Measurements from ENCODE around the gene WIF1. TPM values are rescaled to one million over a fixed set of nuclear protein-coding genes. Genes with fewer than 3 reads are reported as not detected.

The WIF1 gene, protein sequence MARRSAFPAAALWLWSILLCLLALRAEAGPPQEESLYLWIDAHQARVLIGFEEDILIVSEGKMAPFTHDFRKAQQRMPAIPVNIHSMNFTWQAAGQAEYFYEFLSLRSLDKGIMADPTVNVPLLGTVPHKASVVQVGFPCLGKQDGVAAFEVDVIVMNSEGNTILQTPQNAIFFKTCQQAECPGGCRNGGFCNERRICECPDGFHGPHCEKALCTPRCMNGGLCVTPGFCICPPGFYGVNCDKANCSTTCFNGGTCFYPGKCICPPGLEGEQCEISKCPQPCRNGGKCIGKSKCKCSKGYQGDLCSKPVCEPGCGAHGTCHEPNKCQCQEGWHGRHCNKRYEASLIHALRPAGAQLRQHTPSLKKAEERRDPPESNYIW
- under 1 TPM in 1 of 2 donors, not detected in 1; 0.20 TPM for total RNA-seq

DNA sequence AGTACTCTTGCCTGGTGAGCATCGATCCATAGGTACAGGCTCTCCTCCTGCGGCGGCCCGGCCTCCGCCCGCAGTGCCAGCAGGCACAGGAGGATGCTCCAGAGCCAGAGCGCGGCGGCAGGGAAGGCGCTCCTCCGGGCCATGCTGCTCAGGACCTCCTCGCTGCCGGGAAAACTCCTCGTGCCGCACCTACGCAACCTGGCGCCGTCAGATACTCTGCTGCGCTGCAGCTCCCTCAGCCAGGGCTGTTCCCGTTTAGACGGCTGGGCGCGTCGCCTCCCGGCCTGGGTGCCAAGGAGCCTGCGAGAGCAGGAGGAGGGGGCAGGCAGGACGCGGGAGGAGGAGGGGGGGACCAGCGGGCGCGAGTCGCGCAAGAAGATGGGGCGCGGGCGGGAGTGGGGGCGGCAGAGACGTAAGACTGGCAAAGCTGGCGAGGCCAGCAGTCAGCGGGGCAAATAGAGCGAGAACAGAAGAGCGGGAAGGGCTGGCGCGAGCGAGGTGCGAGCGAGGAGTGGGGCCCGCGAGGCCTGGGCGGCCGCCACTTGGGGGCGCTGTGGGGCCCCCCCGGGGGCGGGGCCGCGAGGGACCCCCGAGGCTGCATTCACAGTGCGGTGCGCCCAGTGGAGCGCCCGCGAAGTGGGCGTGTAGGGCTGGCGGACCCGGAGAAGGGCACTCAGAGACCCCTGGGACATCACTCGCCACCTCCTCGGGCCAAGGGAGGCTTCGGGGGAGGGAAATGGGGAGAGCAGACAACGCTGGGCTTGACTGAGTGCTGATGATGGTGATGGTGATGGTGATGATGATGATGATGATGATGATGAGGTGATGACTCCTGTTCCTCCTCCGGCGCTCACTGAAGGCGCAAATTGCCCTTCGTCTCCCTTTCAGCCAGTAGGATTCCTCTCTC, at the start of gene WIF1:
TSS of gene WIF1 (minus strand) at position 257 of the 907 bp plus-strand sequence. CDS start at position 143, 114 bp downstream.
- no peak within 1 kb of the TSS for H3K9ac ChIP-seq (ENCODE audit: low read depth in 2 of 2, low read length in 2 of 2)
- H3K4me3 ChIP-seq = peak within 1 kb of the TSS; percentile 19
- H3K27me3 ChIP-seq = peaks cover 36% of the 10 kb centered on the region
- H3K9me3 ChIP-seq = no peaks in the 10 kb centered on the region
- no peak for DNase-seq
- H3K4me1 ChIP-seq = peaks cover 10% of the 10 kb centered on the region
- peak; percentile 27 for TF ChIP-seq CTCF (IDR thresholded peaks at IDR 0.05)
- H3K36me3 ChIP-seq = no peaks in the 10 kb centered on the region
- intact Hi-C loops (cut with DNase I) = loop anchor here (5.0 kb wide), 1 partner anchor 229 kb away; no protein-coding TSS in a partner anchor
- no peak within 1 kb of the TSS for H3K27ac ChIP-seq

- Histone ChIP-seq H3K4me3 (peak overlapping the region; percentile 89), H3K9me3 (no peaks in the 10 kb centered on the region), H3K9ac (ENCODE audit: low read depth in 2 of 2, low read length in 2 of 2) (peak overlapping the region; percentile 91 to 93), H3K4me1 (peaks cover 14% of the 10 kb centered on the region), H3K36me3 (no peaks in the 10 kb centered on the region), H3K27me3 (no peaks in the 10 kb centered on the region), H3K27ac (peak overlapping the region; percentile 90)
- no peak for TF ChIP-seq CTCF (IDR thresholded peaks at IDR 0.05)
- intact Hi-C loops (cut with DNase I) = no loop called here
- DNase-seq = peak; percentile 88
Measured at GRCh38 chr12:65170209-65170881, 49.2 kb upstream of the WIF1 start.

DNA sequence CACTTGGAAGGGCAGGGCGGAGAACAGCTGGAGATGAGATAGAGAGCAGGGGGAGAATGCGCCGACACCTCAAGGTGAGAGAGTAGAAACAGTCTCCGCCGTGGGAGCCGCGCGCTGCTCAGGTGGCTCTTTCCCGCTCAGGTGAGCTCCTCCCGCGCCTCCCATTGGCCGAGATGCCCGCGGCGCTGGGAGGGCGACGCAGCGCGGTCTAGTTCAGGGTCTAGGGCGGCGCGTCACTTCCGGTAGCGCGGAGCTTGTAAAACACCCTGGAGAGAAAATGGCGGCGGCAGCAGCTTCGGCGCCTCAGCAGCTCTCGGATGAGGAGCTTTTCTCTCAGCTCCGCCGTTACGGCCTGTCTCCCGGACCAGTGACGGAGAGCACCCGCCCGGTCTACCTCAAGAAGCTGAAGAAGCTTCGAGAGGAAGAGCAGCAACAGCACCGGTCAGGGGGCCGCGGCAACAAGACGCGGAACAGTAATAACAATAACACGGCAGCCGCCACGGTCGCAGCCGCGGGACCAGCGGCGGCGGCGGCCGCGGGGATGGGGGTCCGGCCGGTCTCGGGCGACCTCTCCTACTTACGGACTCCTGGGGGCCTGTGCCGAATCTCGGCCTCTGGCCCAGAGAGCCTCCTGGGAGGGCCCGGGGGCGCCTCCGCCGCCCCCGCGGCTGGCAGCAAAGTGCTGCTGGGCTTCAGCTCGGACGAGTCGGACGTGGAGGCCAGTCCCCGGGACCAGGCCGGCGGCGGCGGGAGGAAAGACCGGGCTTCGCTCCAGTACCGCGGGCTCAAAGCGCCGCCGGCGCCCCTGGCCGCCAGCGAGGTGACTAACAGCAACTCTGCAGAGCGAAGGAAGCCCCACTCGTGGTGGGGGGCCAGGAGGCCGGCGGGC, 48.5 kb upstream of the WIF1 start, which contains the start of gene LEMD3:
TSS of gene LEMD3 (plus strand) at position 264 of the 889 bp plus-strand sequence. CDS start at position 278, 14 bp downstream.
- H3K27ac ChIP-seq = peak within 1 kb of the TSS; percentile 90
- DNase-seq = peak; percentile 95
- peak within 1 kb of the TSS; percentile 89 for H3K4me3 ChIP-seq
- TF ChIP-seq CTCF (IDR thresholded peaks at IDR 0.05) = no peak
- H3K4me1 ChIP-seq = peaks cover 14% of the 10 kb centered on the region
- H3K27me3 ChIP-seq = no peaks in the 10 kb centered on the region
- no peaks in the 10 kb centered on the region for H3K9me3 ChIP-seq
- H3K9ac ChIP-seq (ENCODE audit: low read depth in 2 of 2, low read length in 2 of 2) = peak within 1 kb of the TSS; percentile 91 to 93
- intact Hi-C loops (cut with DNase I) = no loop called here
- no peaks in the 10 kb centered on the region for H3K36me3 ChIP-seq

GRCh38 chr12:65168681-65169319, 47.7 kb upstream of the WIF1 start:
- no peak for TF ChIP-seq CTCF (IDR thresholded peaks at IDR 0.05)
- intact Hi-C loops (cut with DNase I) = no loop called here
- peak overlapping the region; percentile 89 for H3K4me3 ChIP-seq
- H3K4me1 ChIP-seq = peaks cover 14% of the 10 kb centered on the region
- H3K9me3 ChIP-seq = no peaks in the 10 kb centered on the region
- no peaks in the 10 kb centered on the region for H3K36me3 ChIP-seq
- H3K9ac ChIP-seq (ENCODE audit: low read depth in 2 of 2, low read length in 2 of 2) = peak overlapping the region; percentile 14 to 91
- peak overlapping the region; percentile 90 for H3K27ac ChIP-seq
- H3K27me3 ChIP-seq = no peaks in the 10 kb centered on the region
- DNase-seq = no peak
